ENCODE results near the gene DOCK3. TPM values are rescaled to one million over a fixed set of nuclear protein-coding genes. Genes with fewer than 3 reads are reported as not detected.

DOCK3 gene
- total RNA-seq, 2 experiments from 2014 or later = 0.93 to 1.1 TPM

DNA sequence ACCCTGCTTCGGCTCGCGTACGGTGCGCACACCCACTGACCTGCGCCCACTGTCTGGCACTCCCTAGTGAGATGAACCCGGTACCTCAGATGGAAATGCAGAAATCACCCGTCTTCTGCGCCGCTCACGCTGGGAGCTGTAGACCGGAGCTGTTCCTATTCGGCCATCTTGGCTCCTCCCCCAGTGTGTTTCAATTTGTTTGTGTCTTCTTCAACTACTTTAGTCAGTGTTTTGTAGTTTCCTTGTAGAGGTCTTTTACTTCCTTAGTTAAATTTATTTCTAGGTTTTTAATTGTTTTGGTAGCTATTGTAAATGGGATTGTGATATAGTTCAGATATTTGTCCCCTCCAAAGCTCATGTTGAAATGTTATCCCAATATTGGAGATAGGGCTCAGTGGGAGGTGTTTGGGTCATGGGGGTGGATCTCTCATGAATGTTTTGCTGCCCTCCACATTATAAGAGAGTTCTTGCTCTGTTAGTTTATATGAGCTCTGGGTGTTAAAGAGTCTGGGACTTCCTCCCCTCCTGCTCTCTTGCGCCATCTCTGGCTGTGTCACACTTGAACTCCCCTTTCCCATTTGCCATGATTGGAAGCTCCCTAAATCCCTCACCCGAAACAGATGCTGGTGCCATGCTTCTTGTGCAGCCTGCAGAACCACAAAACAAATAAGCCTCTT is 304.4 kb downstream of the DOCK3 start:
- no peaks in the 10 kb centered on the region for H3K9me3 Mint-ChIP-seq

DNA sequence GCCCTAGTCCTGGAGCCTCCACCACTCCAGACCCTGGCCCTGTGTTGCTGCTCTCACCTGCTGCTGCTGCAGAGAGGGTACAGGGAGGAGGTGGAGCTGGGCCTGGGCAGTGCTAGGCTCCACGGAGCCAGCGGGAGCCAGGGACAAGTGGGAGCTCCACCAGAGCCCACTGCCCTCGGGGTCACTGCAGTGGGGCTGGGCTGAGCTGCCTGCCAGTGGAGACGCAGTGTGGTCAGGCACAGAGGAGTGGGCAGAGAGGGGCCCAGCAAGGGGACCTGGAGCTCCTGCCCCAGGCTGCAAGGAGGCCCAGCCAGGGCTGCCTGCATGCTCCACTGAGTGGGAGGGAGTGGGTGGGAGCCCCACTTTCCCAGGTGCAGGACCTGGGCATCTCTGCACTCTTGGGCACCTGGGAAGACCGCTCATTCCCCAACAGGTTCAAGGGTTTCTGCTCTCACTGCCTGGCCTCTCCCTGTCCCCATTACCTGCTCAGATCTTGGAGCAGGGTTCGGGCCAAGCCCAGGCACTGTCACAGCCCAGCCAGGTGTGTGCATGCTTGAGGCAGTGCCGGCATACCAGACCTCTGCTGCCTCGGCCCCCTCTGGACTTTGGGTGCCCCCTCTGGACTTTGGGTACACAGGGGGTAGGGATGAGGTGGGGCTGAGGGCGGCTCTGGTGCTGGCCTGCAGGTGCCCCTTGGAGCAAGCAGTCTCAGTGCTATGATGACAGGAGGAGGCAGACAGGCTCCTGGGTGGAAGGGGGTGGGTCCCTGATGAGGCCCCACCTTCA is 308.0 kb downstream of the DOCK3 start:
- no peaks in the 10 kb centered on the region for H3K9me3 Mint-ChIP-seq
- ATAC-seq (ENCODE audit: poor library complexity) = no peak
- intact Hi-C loops (cut with DNase I, micrococcal nuclease) = no loop called here
- H3K36me3 ChIP-seq (ENCODE audit: insufficient read depth, low read length) = no peaks in the 10 kb centered on the region
- H3K27me3 ChIP-seq (ENCODE audit: control insufficient read depth in 1 of 2, insufficient read depth in 2 of 2, low read length in 2 of 2) = no peaks in the 10 kb centered on the region
- no peaks in the 10 kb centered on the region for H3K4me1 ChIP-seq (ENCODE audit: insufficient read depth, low read length)
- H3K4me3 Mint-ChIP-seq = no peak overlapping the region
- H3K9me3 ChIP-seq (ENCODE audit: control insufficient read depth in 1 of 2, insufficient read depth in 1 of 2, low read length in 2 of 2) = peaks cover 0 to 6% of the 10 kb centered on the region in 2 experiments
- no peaks in the 10 kb centered on the region for H3K36me3 Mint-ChIP-seq (ENCODE audit: low read depth)
- no peak for DNase-seq
- no peak overlapping the region for H3K4me3 ChIP-seq (ENCODE audit: low read length)
- POLR2A ChIA-PET = no interaction called here
- CTCF ChIA-PET = no interaction called here
- H3K27ac ChIP-seq (ENCODE audit: low read depth in 1 of 2, low read length in 2 of 2) = no peak overlapping the region
- no peak for TF ChIP-seq CTCF (IDR thresholded peaks at IDR 0.05)
- no peak overlapping the region for H3K27ac Mint-ChIP-seq
- no peaks in the 10 kb centered on the region for H3K27me3 Mint-ChIP-seq
- no peaks in the 10 kb centered on the region for H3K4me1 Mint-ChIP-seq (ENCODE audit: low read depth)

More for the DNA sequence above, 304.4 kb downstream of the DOCK3 start:
- intact Hi-C loops (cut with DNase I, micrococcal nuclease) = loop anchor here (10.0 kb wide), 3 partner anchors 46 to 296 kb away; no protein-coding TSS in a partner anchor
- H3K4me3 ChIP-seq (ENCODE audit: low read length) = no peak overlapping the region
- Mint-ChIP-seq H3K4me1 (ENCODE audit: low read depth) (no peaks in the 10 kb centered on the region), H3K36me3 (ENCODE audit: low read depth) (no peaks in the 10 kb centered on the region), H3K27ac (no peak overlapping the region), H3K27me3 (no peaks in the 10 kb centered on the region), H3K4me3 (no peak overlapping the region)
- POLR2A ChIA-PET = no interaction called here
- H3K4me1 ChIP-seq (ENCODE audit: insufficient read depth, low read length) = no peaks in the 10 kb centered on the region
- no peaks in the 10 kb centered on the region for H3K36me3 ChIP-seq (ENCODE audit: insufficient read depth, low read length)
- H3K27ac ChIP-seq (ENCODE audit: low read depth in 1 of 2, low read length in 2 of 2) = no peak overlapping the region
- DNase-seq (no peak), ATAC-seq (ENCODE audit: poor library complexity) (no peak)
- CTCF ChIA-PET = no interaction called here
- TF ChIP-seq CTCF (IDR thresholded peaks at IDR 0.05) = no peak
- H3K9me3 ChIP-seq (ENCODE audit: control insufficient read depth in 1 of 2, insufficient read depth in 1 of 2, low read length in 2 of 2) = peaks cover 0 to 5% of the 10 kb centered on the region in 2 experiments
- H3K27me3 ChIP-seq (ENCODE audit: control insufficient read depth in 1 of 2, insufficient read depth in 2 of 2, low read length in 2 of 2) = no peaks in the 10 kb centered on the region

DNA sequence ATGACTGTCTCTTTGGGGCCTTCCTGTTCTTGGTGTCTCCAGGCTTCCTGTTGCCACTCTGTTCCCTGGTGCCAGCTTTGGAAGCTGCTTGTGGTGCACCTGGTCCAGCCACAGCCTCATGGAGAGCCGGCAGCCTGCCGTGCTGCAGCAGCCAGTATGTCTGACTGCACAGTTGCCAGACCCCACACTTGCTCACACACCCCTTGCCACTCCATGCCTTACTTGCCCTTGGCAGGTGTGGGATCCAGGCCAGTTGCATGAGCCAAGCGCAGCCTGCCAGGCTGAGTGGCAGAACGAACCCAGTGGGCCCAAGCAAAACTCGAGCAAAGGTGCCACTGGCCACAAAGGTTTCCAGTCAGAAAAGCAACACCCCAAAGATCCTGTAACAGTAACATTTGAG is 309.2 kb downstream of the DOCK3 start:
- no peaks in the 10 kb centered on the region for H3K4me1 ChIP-seq (ENCODE audit: insufficient read depth, low read length)
- no peak overlapping the region for H3K4me3 ChIP-seq (ENCODE audit: low read length)
- no peaks in the 10 kb centered on the region for H3K27me3 ChIP-seq (ENCODE audit: control insufficient read depth in 1 of 2, insufficient read depth in 2 of 2, low read length in 2 of 2)
- H3K9me3 Mint-ChIP-seq = no peaks in the 10 kb centered on the region
- no peaks in the 10 kb centered on the region for H3K27me3 Mint-ChIP-seq
- POLR2A ChIA-PET = no interaction called here
- intact Hi-C loops (cut with DNase I, micrococcal nuclease) = no loop called here
- DNase-seq = no peak
- no peaks in the 10 kb centered on the region for H3K4me1 Mint-ChIP-seq (ENCODE audit: low read depth)
- ATAC-seq (ENCODE audit: poor library complexity) = no peak
- no peaks in the 10 kb centered on the region for H3K36me3 ChIP-seq (ENCODE audit: insufficient read depth, low read length)
- CTCF ChIA-PET = no interaction called here
- H3K4me3 Mint-ChIP-seq = no peak overlapping the region
- TF ChIP-seq CTCF (IDR thresholded peaks at IDR 0.05) = no peak
- H3K9me3 ChIP-seq (ENCODE audit: control insufficient read depth in 1 of 2, insufficient read depth in 1 of 2, low read length in 2 of 2) = peaks cover 0 to 15% of the 10 kb centered on the region in 2 experiments
- no peak overlapping the region for H3K27ac Mint-ChIP-seq
- no peak overlapping the region for H3K27ac ChIP-seq (ENCODE audit: low read depth in 1 of 2, low read length in 2 of 2)
- no peaks in the 10 kb centered on the region for H3K36me3 Mint-ChIP-seq (ENCODE audit: low read depth)
